Parathyroid adenoma (tissue), 2 donors: ENCODE results near the gene WIPI1.

Experiments
- H2AFZ ChIP-seq: fragments of 300-600 bp; sonication (generic); one replicate; pipeline ENCODE4 v1.7.0; 2017; ENCODE audit warnings: antibody characterized with exemption, mild to moderate bottlenecking
- H3K27ac ChIP-seq: fragments of 300-600 bp; sonication (generic); one replicate; pipeline ENCODE4 v1.7.0; 2017
- H3K27me3 ChIP-seq: fragments of 300-600 bp; sonication (generic); one replicate; pipeline ENCODE4 v1.7.0; 2017; ENCODE audit warnings: low read length; ENCODE audit not compliant: control insufficient read depth, insufficient read depth
- H3K36me3 ChIP-seq: fragments of 300-600 bp; sonication (generic); one replicate; pipeline ENCODE4 v1.7.0; 2017; ENCODE audit warnings: low read length; ENCODE audit not compliant: control insufficient read depth, insufficient read depth
- H3K4me1 ChIP-seq: fragments of 300-600 bp; sonication (generic); one replicate; pipeline ENCODE4 v1.7.0; 2017; ENCODE audit warnings: control low read depth
- H3K4me2 ChIP-seq: fragments of 300-600 bp; sonication (generic); one replicate; pipeline ENCODE4 v1.7.0; 2017; ENCODE audit warnings: low read length
- H3K4me3 ChIP-seq: fragments of 300-600 bp; sonication (generic); one replicate; pipeline ENCODE4 v1.7.0; 2017; ENCODE audit warnings: low read depth, low read length
- H3K79me2 ChIP-seq: fragments of 300-600 bp; sonication (generic); one replicate; pipeline ENCODE4 v1.7.0; 2017; ENCODE audit warnings: control low read depth
- H3K9ac ChIP-seq: fragments of 300-600 bp; sonication (generic); one replicate; pipeline ENCODE4 v1.7.0; 2017; ENCODE audit warnings: mild to moderate bottlenecking
- H3K9me3 ChIP-seq: fragments of 300-600 bp; sonication (generic); one replicate; pipeline ENCODE4 v1.7.0; 2017; ENCODE audit warnings: low read length; ENCODE audit not compliant: control insufficient read depth
- CTCF ChIP-seq: fragments of 300-600 bp; sonication (generic); IDR thresholded peaks from one replicate; pipeline ENCODE4 v1.7.0; 2017; ENCODE audit warnings: antibody characterized with exemption, mild to moderate bottlenecking
- donor health status: primary hyperparathyroidism.

WIPI1 gene, protein sequence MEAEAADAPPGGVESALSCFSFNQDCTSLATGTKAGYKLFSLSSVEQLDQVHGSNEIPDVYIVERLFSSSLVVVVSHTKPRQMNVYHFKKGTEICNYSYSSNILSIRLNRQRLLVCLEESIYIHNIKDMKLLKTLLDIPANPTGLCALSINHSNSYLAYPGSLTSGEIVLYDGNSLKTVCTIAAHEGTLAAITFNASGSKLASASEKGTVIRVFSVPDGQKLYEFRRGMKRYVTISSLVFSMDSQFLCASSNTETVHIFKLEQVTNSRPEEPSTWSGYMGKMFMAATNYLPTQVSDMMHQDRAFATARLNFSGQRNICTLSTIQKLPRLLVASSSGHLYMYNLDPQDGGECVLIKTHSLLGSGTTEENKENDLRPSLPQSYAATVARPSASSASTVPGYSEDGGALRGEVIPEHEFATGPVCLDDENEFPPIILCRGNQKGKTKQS

GRCh38 chr17:68457168-68457538 is at the start of gene WIPI1:
TSS of gene WIPI1 (minus strand) at chr17:68457496. CDS start at chr17:68457421, 75 bp downstream.
- no peaks in the 10 kb centered on the region for H3K9me3 ChIP-seq
- no peak for TF ChIP-seq CTCF
- no peaks in the 10 kb centered on the region for H3K4me1 ChIP-seq
- H2AFZ ChIP-seq: peak within 1 kb of the TSS; percentile 88
- H3K36me3 ChIP-seq: no peaks in the 10 kb centered on the region
- H3K4me3 ChIP-seq: peak within 1 kb of the TSS; percentile 69
- peaks cover 7% of the 10 kb centered on the region for H3K79me2 ChIP-seq
- H3K9ac ChIP-seq: peak within 1 kb of the TSS; percentile 22
- H3K27me3 ChIP-seq: no peaks in the 10 kb centered on the region
- peak within 1 kb of the TSS; percentile 82 for H3K27ac ChIP-seq
- peak within 1 kb of the TSS; percentile 89 for H3K4me2 ChIP-seq

GRCh38 chr17:68505951-68506350 is 48.7 kb upstream of the WIPI1 start:
- H3K4me3 ChIP-seq: no peak overlapping the region
- no peak for TF ChIP-seq CTCF
- H3K9ac ChIP-seq: no peak overlapping the region
- peaks cover 40% of the 10 kb centered on the region for H3K4me1 ChIP-seq
- H3K9me3 ChIP-seq: no peaks in the 10 kb centered on the region
- H2AFZ ChIP-seq: no peak overlapping the region
- no peaks in the 10 kb centered on the region for H3K27me3 ChIP-seq
- H3K27ac ChIP-seq: no peak overlapping the region
- H3K36me3 ChIP-seq: no peaks in the 10 kb centered on the region
- no peaks in the 10 kb centered on the region for H3K79me2 ChIP-seq
- no peak overlapping the region for H3K4me2 ChIP-seq

GRCh38 chr17:68501074-68501473 is 43.8 kb upstream of the WIPI1 start:
- Histone ChIP-seq H3K27ac (peak overlapping the region; percentile 76), H3K9ac (no peak overlapping the region), H3K27me3 (no peaks in the 10 kb centered on the region), H3K4me1 (peaks cover 44% of the 10 kb centered on the region), H3K4me2 (no peak overlapping the region), H3K4me3 (no peak overlapping the region), H3K9me3 (no peaks in the 10 kb centered on the region), H3K36me3 (no peaks in the 10 kb centered on the region), H3K79me2 (no peaks in the 10 kb centered on the region), H2AFZ (peak overlapping the region; percentile 40)
- TF ChIP-seq CTCF: no peak

DNA sequence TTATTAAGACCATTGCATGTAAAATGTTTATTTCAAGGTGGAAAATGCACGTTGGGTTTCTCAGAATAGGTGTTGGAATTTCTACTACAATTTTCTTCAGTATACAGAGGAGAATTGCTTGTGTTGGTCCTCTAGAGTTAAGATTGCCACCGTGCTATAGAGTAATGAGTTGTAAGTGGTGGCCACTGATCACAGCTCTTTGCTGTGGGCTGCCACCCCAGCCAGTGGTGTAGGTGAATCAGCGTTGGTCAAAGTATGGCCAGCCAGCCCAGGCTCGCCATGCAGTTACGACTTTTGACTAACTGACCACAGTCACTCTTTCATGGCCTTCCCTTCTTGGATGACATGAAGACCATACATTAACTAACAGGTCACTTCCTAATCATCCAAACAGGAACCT is 42.3 kb upstream of the WIPI1 start:
- H3K9me3 ChIP-seq: no peaks in the 10 kb centered on the region
- H3K4me1 ChIP-seq: peaks cover 45% of the 10 kb centered on the region
- no peak overlapping the region for H2AFZ ChIP-seq
- H3K27me3 ChIP-seq: no peaks in the 10 kb centered on the region
- H3K4me2 ChIP-seq: no peak overlapping the region
- peak overlapping the region; percentile 96 for H3K27ac ChIP-seq
- H3K4me3 ChIP-seq: no peak overlapping the region
- H3K36me3 ChIP-seq: no peaks in the 10 kb centered on the region
- no peaks in the 10 kb centered on the region for H3K79me2 ChIP-seq
- no peak overlapping the region for H3K9ac ChIP-seq
- no peak for TF ChIP-seq CTCF
